Panc1 (cell line): ENCODE data around the gene FAM83F.

Experiments
- POLR2AphosphoS5 ChIP-seq: IDR thresholded peaks from 2 replicates; pipeline ENCODE4 v1.6.1; 2012; ENCODE audit warnings: mild to moderate bottlenecking, low read depth, low read length, moderate library complexity
- SIN3A ChIP-seq: IDR thresholded peaks from 2 replicates; pipeline ENCODE4 v1.6.1; 2012; ENCODE audit warnings: low read depth, mild to moderate bottlenecking, low read length, moderate library complexity, borderline replicate concordance; ENCODE audit not compliant: insufficient read depth
- TCF7L2 ChIP-seq: IDR thresholded peaks from 2 replicates; pipeline ENCODE4 v1.6.1; 2011; ENCODE audit warnings: mild to moderate bottlenecking, low read depth, low read length, inconsistent platforms
- TF ChIP-seq, protein P1 (sequence below): fragments of 450-650 bp; IDR thresholded peaks from 2 replicates; pipeline ENCODE4 v1.5.1; 2017; ENCODE audit warnings: mild to moderate bottlenecking

- TF ChIP-seq, protein P1, sequence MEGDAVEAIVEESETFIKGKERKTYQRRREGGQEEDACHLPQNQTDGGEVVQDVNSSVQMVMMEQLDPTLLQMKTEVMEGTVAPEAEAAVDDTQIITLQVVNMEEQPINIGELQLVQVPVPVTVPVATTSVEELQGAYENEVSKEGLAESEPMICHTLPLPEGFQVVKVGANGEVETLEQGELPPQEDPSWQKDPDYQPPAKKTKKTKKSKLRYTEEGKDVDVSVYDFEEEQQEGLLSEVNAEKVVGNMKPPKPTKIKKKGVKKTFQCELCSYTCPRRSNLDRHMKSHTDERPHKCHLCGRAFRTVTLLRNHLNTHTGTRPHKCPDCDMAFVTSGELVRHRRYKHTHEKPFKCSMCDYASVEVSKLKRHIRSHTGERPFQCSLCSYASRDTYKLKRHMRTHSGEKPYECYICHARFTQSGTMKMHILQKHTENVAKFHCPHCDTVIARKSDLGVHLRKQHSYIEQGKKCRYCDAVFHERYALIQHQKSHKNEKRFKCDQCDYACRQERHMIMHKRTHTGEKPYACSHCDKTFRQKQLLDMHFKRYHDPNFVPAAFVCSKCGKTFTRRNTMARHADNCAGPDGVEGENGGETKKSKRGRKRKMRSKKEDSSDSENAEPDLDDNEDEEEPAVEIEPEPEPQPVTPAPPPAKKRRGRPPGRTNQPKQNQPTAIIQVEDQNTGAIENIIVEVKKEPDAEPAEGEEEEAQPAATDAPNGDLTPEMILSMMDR: no peak
- TF ChIP-seq POLR2AphosphoS5 (no peak), SIN3A (no peak), TCF7L2 (no peak)
Measured at GRCh38 chr22:40025856-40026255, 31.1 kb downstream of the FAM83F start.
